Endothelial cell of umbilical vein (primary cell): ENCODE measurements around the gene FLNB. TPM values are rescaled to one million over a fixed set of nuclear protein-coding genes. Genes with fewer than 3 reads are reported as not detected.

ENCODE experiments used
- BruUV-seq: library from RNA; stranded (reverse); fragments of 400-500 nt; replicated peaks from 2 replicates; lab custom pipeline; 2021; lab: Mats Ljungman, UMichigan
- CTCF ChIA-PET: fragments of 300-600, 350-600 bp; sonication (Branson Sonifier 250); formaldehyde crosslinking; loops from one replicate; lab custom pipeline; 2021; ENCODE audit warnings: antibody characterized with exemption, inconsistent platforms; lab: Charles Lee
- POLR2A ChIA-PET: fragments of 300-600, 350-600 bp; sonication (Branson Sonifier 250); formaldehyde crosslinking; loops from one replicate; lab custom pipeline; 2021; ENCODE audit warnings: antibody characterized with exemption, inconsistent platforms; lab: Charles Lee
- DNase-seq: peaks from one replicate; pipeline ENCODE4 v3.0.0-alpha.2; 2011; ENCODE audit warnings: low read depth, low spot score
- FAIRE-seq: peaks from 2 replicates; lab custom pipeline; 2011; peaks lifted over from hg19 to GRCh38; lab: Jason Lieb, UNC
- H2AFZ ChIP-seq: 2 replicates; pipeline ENCODE4 v1.6.0; 2012; ENCODE audit warnings: low read depth, low read length, control low read depth, inconsistent platforms
- H3K27ac ChIP-seq: 2 replicates; pipeline ENCODE4 v1.5.1; 2011; ENCODE audit warnings: low read depth, mild to moderate bottlenecking, control low read depth, low read length, moderate library complexity; ENCODE audit not compliant: insufficient read depth
- H3K27me3 ChIP-seq, 2 experiments: 2 replicates each; pipeline versions ENCODE4 v1.6.0 to v1.6.1; 2011; ENCODE audit warnings: low read length in 2 of 2, mixed read lengths in 1 of 2; ENCODE audit not compliant: control insufficient read depth in 2 of 2, insufficient read depth in 2 of 2
- H3K36me3 ChIP-seq, 2 experiments: 2 replicates in 1 of 2; 3 replicates in 1 of 2; pipeline ENCODE4 v1.5.1; 2011; ENCODE audit warnings: low read length in 2 of 2, mild to moderate bottlenecking in 1 of 2, moderate library complexity in 1 of 2; ENCODE audit not compliant: control insufficient read depth in 2 of 2, insufficient read depth in 2 of 2; ENCODE audit errors: extremely low read depth in 1 of 2
- H3K4me1 ChIP-seq: 3 replicates; pipeline ENCODE4 v1.5.1; 2011; ENCODE audit warnings: mild to moderate bottlenecking, low read length; ENCODE audit not compliant: control insufficient read depth, insufficient read depth; ENCODE audit errors: extremely low read depth
- H3K4me2 ChIP-seq: 2 replicates; pipeline ENCODE4 v1.6.1; 2011; ENCODE audit warnings: low read length, control low read depth, mixed read lengths; ENCODE audit not compliant: insufficient read depth
- H3K4me3 ChIP-seq, 3 experiments: fragments of 200-600 bp in 1 of 3; sonication (generic), shearing (Covaris generic) in 1 of 3; replicated peaks in 1 of 3; 2 replicates each; pipeline ENCODE4 v1.5.1; 2011 to 2016; ENCODE audit warnings: control low read depth in 3 of 3, low read length in 3 of 3, mild to moderate bottlenecking in 2 of 3, inconsistent platforms in 1 of 3, low read depth in 1 of 3, moderate library complexity in 1 of 3; ENCODE audit not compliant: insufficient read depth in 1 of 3
- H3K79me2 ChIP-seq: 2 replicates; pipeline ENCODE4 v1.6.0; 2012; ENCODE audit warnings: low read length, inconsistent platforms; ENCODE audit not compliant: control insufficient read depth, insufficient read depth
- H3K9ac ChIP-seq: replicated peaks from 2 replicates; pipeline ENCODE3; 2011; ENCODE audit warnings: low read length, control low read depth; ENCODE audit not compliant: insufficient read depth; ENCODE audit errors: extremely low read depth
- H3K9me1 ChIP-seq: replicated peaks from 3 replicates; pipeline ENCODE4 v1.6.0; 2011; ENCODE audit warnings: mild to moderate bottlenecking, low read length; ENCODE audit not compliant: control insufficient read depth, insufficient read depth; ENCODE audit errors: extremely low read depth
- H3K9me3 ChIP-seq: replicated peaks from 2 replicates; pipeline ENCODE4 v1.5.1; 2012; ENCODE audit warnings: low read length, inconsistent platforms; ENCODE audit not compliant: control insufficient read depth, insufficient read depth
- H4K20me1 ChIP-seq: replicated peaks from 2 replicates; pipeline ENCODE3; 2011; ENCODE audit warnings: mild to moderate bottlenecking, low read length; ENCODE audit not compliant: control insufficient read depth, insufficient read depth; ENCODE audit errors: extremely low read depth
- CTCF ChIP-seq, 2 donors: IDR thresholded peaks; 1 replicate in 1 of 2; 2 replicates in 1 of 2; pipeline ENCODE4 v1.5.1; 2011; ENCODE audit warnings: low read length in 2 of 2, mild to moderate bottlenecking in 2 of 2, moderate library complexity in 2 of 2, control low read depth in 1 of 2, inconsistent platforms in 1 of 2, low read depth in 1 of 2; ENCODE audit not compliant: insufficient read depth in 1 of 2; ENCODE audit errors: extremely low read depth in 1 of 2
- EZH2 ChIP-seq: IDR thresholded peaks from 2 replicates; pipeline ENCODE4 v1.6.1; 2012; ENCODE audit warnings: borderline replicate concordance, low read depth, mild to moderate bottlenecking, moderate library complexity, low read length, inconsistent platforms; ENCODE audit not compliant: severe bottlenecking
- FOS ChIP-seq: IDR thresholded peaks from 2 replicates; pipeline ENCODE4 v1.6.1; 2011; ENCODE audit warnings: mild to moderate bottlenecking, low read length, moderate library complexity, borderline replicate concordance; ENCODE audit not compliant: insufficient read depth
- GATA2 ChIP-seq: IDR thresholded peaks from 2 replicates; pipeline ENCODE4 v1.7.0; 2011; ENCODE audit warnings: low read depth, mild to moderate bottlenecking, moderate library complexity, mixed read lengths, low read length; ENCODE audit not compliant: insufficient read length, insufficient read depth
- JUN ChIP-seq: IDR thresholded peaks from 2 replicates; pipeline ENCODE4 v1.6.1; 2011; ENCODE audit warnings: borderline replicate concordance, low read depth; ENCODE audit not compliant: insufficient read length, insufficient read depth
- MAX ChIP-seq: IDR thresholded peaks from 2 replicates; pipeline ENCODE4 v1.6.1; 2011; ENCODE audit not compliant: insufficient read depth, insufficient read length
- MYC ChIP-seq: IDR thresholded peaks from one replicate; pipeline ENCODE4 v1.6.1; 2011; ENCODE audit warnings: mild to moderate bottlenecking, low read depth, low read length
- POLR2A ChIP-seq: IDR thresholded peaks from 2 replicates; pipeline ENCODE4 v1.6.1; 2012; ENCODE audit warnings: low read depth, mild to moderate bottlenecking, control low read depth, low read length
- POLR2AphosphoS5 ChIP-seq: IDR thresholded peaks from 2 replicates; pipeline ENCODE4 v1.6.1; 2012; ENCODE audit warnings: low read depth, mild to moderate bottlenecking, control low read depth, low read length, moderate library complexity; ENCODE audit not compliant: insufficient read depth
- dilution Hi-C: fragments of 300-500 bp; cut with MboI; formaldehyde crosslinking; loops from one replicate; pipeline ENCODE4 v1.15.0; 2019; ENCODE audit warnings: low sequenced_read_pairs; ENCODE audit not compliant: extremely low pct_ligation_motif_present
- intact Hi-C: fragments of 100-400 bp; cut with micrococcal nuclease; formaldehyde crosslinking; loops from one replicate; pipeline ENCODE4 v1.10.0; 2022
- polyA plus RNA-seq, 4 experiments: library from polyadenylated mRNA; depleted of rRNA in 3 of 4; stranded (reverse) in 3 of 4; unstranded in 1 of 4; fragments of >200 nt; gene quantifications; 2 replicates each; pipeline versions ENCODE4 v1.2.1 to v1.2.3, GENCODE V29; 2011 to 2012; ENCODE audit warnings: missing spikeins in 1 of 4
- total RNA-seq: library from RNA; stranded (reverse); gene quantifications from 2 replicates; pipeline ENCODE4 v1.2.3, GENCODE V29; 2021

FLNB gene
- total and polyA plus RNA-seq, 2 donors (not counting 3 experiments of a cell fraction or from before 2014, with no cell fraction given) = 479 to 670 TPM

DNA sequence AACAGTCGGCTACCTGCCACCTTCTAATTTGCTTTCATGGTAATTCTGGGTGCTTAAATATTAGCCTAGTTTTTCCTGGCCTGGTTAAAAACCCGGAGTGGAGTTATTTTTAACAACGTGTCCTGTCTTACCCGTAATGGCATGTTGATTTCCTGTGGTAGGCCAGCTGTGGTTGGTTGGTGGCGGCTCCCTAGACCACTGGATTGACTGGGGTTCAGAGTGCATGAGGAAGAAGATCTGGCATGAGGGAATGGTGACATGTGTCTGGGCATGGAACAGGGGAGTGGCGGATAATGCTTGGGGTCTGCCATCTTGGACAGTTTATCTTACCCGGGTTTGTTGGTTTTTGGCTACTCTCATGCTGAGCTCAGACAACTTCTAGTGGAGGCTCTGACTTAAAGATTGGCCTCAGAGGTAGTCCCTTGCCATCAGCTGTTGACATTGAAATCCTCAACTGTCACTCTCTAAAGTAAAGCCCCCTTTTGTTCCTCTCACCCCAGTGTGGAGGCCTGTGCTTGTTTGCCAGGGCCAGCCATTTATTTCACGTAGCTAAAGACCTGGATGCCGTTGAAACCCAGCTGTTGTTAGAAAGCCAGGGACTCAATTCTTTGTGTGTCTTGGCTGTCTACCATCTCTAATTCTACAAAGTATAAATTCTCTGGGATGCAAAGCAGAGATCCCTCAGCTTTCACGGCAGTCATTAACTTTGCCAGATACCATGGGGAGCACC, 121.0 kb downstream of the FLNB start:
- FAIRE-seq (no peak), DNase-seq (no peak)
- Histone ChIP-seq H3K9ac (no peak overlapping the region), H3K27ac (no peak overlapping the region), H3K4me3 (no peak overlapping the region), H3K9me1 (no peaks in the 10 kb centered on the region), H3K4me1 (no peaks in the 10 kb centered on the region), H2AFZ (no peak overlapping the region), H3K4me2 (no peak overlapping the region), H3K36me3 (peaks cover 61 to 74% of the 10 kb centered on the region in 2 experiments), H3K9me3 (no peaks in the 10 kb centered on the region), H3K79me2 (peaks cover 68% of the 10 kb centered on the region), H3K27me3 (no peaks in the 10 kb centered on the region), H4K20me1 (peaks cover 4% of the 10 kb centered on the region)
- POLR2A ChIA-PET = no interaction called here
- dilution Hi-C loops (no loop called here), intact Hi-C loops (no loop called here)
- no TSS peak for BruUV-seq
- TF ChIP-seq CTCF (IDR thresholded peaks at IDR 0.05; ENCODE audit: extremely low read depth in 1 of 2, insufficient read depth in 1 of 2, low read depth in 1 of 2, low read length in 2 of 2) (no peak), MYC (no peak), FOS (no peak), MAX (no peak), EZH2 (no peak), POLR2AphosphoS5 (peak; percentile 2), POLR2A (no peak), JUN (no peak), GATA2 (no peak)
- CTCF ChIA-PET = interaction anchor here (1.2 to 1.3 kb wide), 2 partner anchors 10 to 122 kb away, joined by 3 to 4 read pairs; no protein-coding TSS in a partner anchor
